Karpas-422 (cell line): ENCODE results near the gene CREB3L4. TPM values are rescaled to one million over a fixed set of nuclear protein-coding genes. Genes with fewer than 3 reads are reported as not detected.

Source experiments
- DNase-seq: peaks from one replicate; pipeline ENCODE4 v3.0.0-alpha.2; 2015
- H2AFZ ChIP-seq: fragments of 200-600 bp; sonication (generic); 2 replicates; pipeline ENCODE4 v1.6.1; 2014; ENCODE audit warnings: antibody characterized with exemption, low read length, mixed read lengths
- H3K27ac ChIP-seq: fragments of 200-600 bp; sonication (generic); 2 replicates; pipeline ENCODE4 v1.5.1; 2014; ENCODE audit warnings: mild to moderate bottlenecking, low read length, moderate library complexity
- H3K27me3 ChIP-seq: fragments of 200-600 bp; sonication (generic); 2 replicates; pipeline ENCODE4 v1.6.1; 2014; ENCODE audit warnings: low read length, mixed read lengths
- H3K36me3 ChIP-seq: fragments of 200-600 bp; sonication (generic); 2 replicates; pipeline ENCODE4 v1.6.1; 2014; ENCODE audit warnings: low read length, mixed read lengths; ENCODE audit not compliant: insufficient read depth
- H3K4me1 ChIP-seq: fragments of 200-600 bp; sonication (generic); 2 replicates; pipeline ENCODE4 v1.6.1; 2014; ENCODE audit warnings: mild to moderate bottlenecking, low read length, mixed read lengths
- H3K4me2 ChIP-seq: fragments of 200-600 bp; sonication (generic); 2 replicates; pipeline ENCODE4 v1.6.1; 2014; ENCODE audit warnings: low read length, low read depth, mild to moderate bottlenecking; ENCODE audit not compliant: poor library complexity, severe bottlenecking
- H3K4me3 ChIP-seq: fragments of 200-600 bp; sonication (generic); 2 replicates; pipeline ENCODE4 v1.5.1; 2014; ENCODE audit warnings: mild to moderate bottlenecking, antibody characterized with exemption, low read length, mixed read lengths
- H3K79me2 ChIP-seq: fragments of 200-600 bp; sonication (generic); 2 replicates; pipeline ENCODE4 v1.6.1; 2014; ENCODE audit warnings: mild to moderate bottlenecking, low read length, mixed read lengths
- H3K9ac ChIP-seq: fragments of 200-600 bp; sonication (generic); 2 replicates; pipeline ENCODE4 v1.6.0; 2014; ENCODE audit warnings: low read length
- H3K9me2 ChIP-seq: fragments of 200-600 bp; sonication (generic), shearing (Covaris generic); replicated peaks from 2 replicates; pipeline ENCODE4 v1.6.0; 2014; ENCODE audit warnings: mild to moderate bottlenecking, low read length, moderate library complexity; ENCODE audit not compliant: insufficient read depth
- H3K9me3 ChIP-seq: fragments of 300-700, 200-600 bp; sonication (generic); 2 replicates; pipeline ENCODE4 v1.6.1; 2014; ENCODE audit warnings: low read length, mixed read lengths
- H4K20me1 ChIP-seq: fragments of 200-600 bp; sonication (generic); 2 replicates; pipeline ENCODE4 v1.6.1; 2014; ENCODE audit warnings: mild to moderate bottlenecking, antibody characterized with exemption, low read length, low read depth; ENCODE audit not compliant: insufficient read depth
- total RNA-seq: library from RNA; depleted of rRNA; stranded (reverse); fragments of >200 nt; shearing (Covaris generic); gene quantifications from 2 replicates; pipeline ENCODE4 v1.2.3, GENCODE V29; 2014; ENCODE audit warnings: low replicate concordance

The CREB3L4 gene
- total RNA-seq, 1 experiment from 2014 or later: 22.2 TPM

- Histone ChIP-seq H3K27me3 (no peaks in the 10 kb centered on the region), H4K20me1 (peaks cover 20% of the 10 kb centered on the region; the same call in 1 of the 2 replicates), H2AFZ (no peak overlapping the region), H3K36me3 (peaks cover 14% of the 10 kb centered on the region; the same call in 1 of the 2 replicates), H3K9me2 (no peaks in the 10 kb centered on the region), H3K9ac (0 out of 2 replicates have a peak overlapping the region, but pooled peaks have one; percentile 43), H3K9me3 (no peaks in the 10 kb centered on the region), H3K4me2 (peak overlapping the region; percentile 86), H3K4me3 (no peak overlapping the region), H3K79me2 (peaks cover 61% of the 10 kb centered on the region), H3K4me1 (peaks cover 62% of the 10 kb centered on the region), H3K27ac (0 out of 2 replicates have a peak overlapping the region, but pooled peaks have one; percentile 24)
- DNase-seq: no peak
These were observed 8.2 kb upstream of the CREB3L4 start for GRCh38 chr1:153959454-153959853.

- Histone ChIP-seq H3K4me3 (no peak overlapping the region), H3K36me3 (peaks cover 8% of the 10 kb centered on the region; the same call in 1 of the 2 replicates), H3K79me2 (peaks cover 53% of the 10 kb centered on the region), H2AFZ (no peak overlapping the region), H4K20me1 (peaks cover 20% of the 10 kb centered on the region; the same call in 1 of the 2 replicates), H3K27ac (no peak overlapping the region), H3K27me3 (no peaks in the 10 kb centered on the region), H3K4me2 (no peak overlapping the region), H3K9me3 (no peaks in the 10 kb centered on the region), H3K9ac (no peak overlapping the region), H3K4me1 (peaks cover 65% of the 10 kb centered on the region), H3K9me2 (no peaks in the 10 kb centered on the region)
- no peak for DNase-seq
These were observed 7.5 kb upstream of the CREB3L4 start for GRCh38 chr1:153960206-153960605.

- Histone ChIP-seq H3K4me1 (peaks cover 63% of the 10 kb centered on the region), H3K27ac (peak overlapping the region; percentile 86), H3K9me3 (no peaks in the 10 kb centered on the region), H3K9me2 (no peaks in the 10 kb centered on the region), H3K36me3 (peaks cover 8% of the 10 kb centered on the region; the same call in 1 of the 2 replicates), H4K20me1 (peaks cover 12% of the 10 kb centered on the region; the same call in 1 of the 2 replicates), H3K4me3 (peak overlapping the region; percentile 86), H3K9ac (peak overlapping the region; percentile 94), H2AFZ (no peak overlapping the region), H3K4me2 (peak overlapping the region; percentile 93), H3K27me3 (no peaks in the 10 kb centered on the region), H3K79me2 (peaks cover 45% of the 10 kb centered on the region)
- DNase-seq: no peak
These were observed 6.3 kb upstream of the CREB3L4 start for GRCh38 chr1:153961421-153961820.

GRCh38 chr1:153962088-153963029, 5.3 kb upstream of the CREB3L4 start:
- Histone ChIP-seq H2AFZ (no peak overlapping the region), H3K4me2 (peak overlapping the region; percentile 93), H3K27me3 (no peaks in the 10 kb centered on the region), H3K9me3 (no peaks in the 10 kb centered on the region), H3K79me2 (peaks cover 42% of the 10 kb centered on the region), H3K4me1 (peaks cover 57% of the 10 kb centered on the region), H3K9ac (peak overlapping the region; percentile 94), H3K4me3 (peak overlapping the region; percentile 86), H4K20me1 (peaks cover 2% of the 10 kb centered on the region; the same call in 1 of the 2 replicates), H3K27ac (peak overlapping the region; percentile 86), H3K9me2 (no peaks in the 10 kb centered on the region), H3K36me3 (peaks cover 8% of the 10 kb centered on the region; the same call in 1 of the 2 replicates)
- peak; percentile 70 for DNase-seq

GRCh38 chr1:153963030-153963849, 4.5 kb upstream of the CREB3L4 start, which contains the start of gene SLC39A1:
TSS of gene SLC39A1 (minus strand) at chr1:153963537. CDS start at chr1:153962715, 822 bp downstream.
- no peaks in the 10 kb centered on the region for H4K20me1 ChIP-seq
- peak; percentile 98 for DNase-seq
- H3K27me3 ChIP-seq: no peaks in the 10 kb centered on the region
- H3K9me2 ChIP-seq: no peaks in the 10 kb centered on the region
- H3K9me3 ChIP-seq: no peaks in the 10 kb centered on the region
- peak within 1 kb of the TSS; percentile 93 for H3K4me2 ChIP-seq
- H3K9ac ChIP-seq: peak within 1 kb of the TSS; percentile 94
- H3K4me1 ChIP-seq: peaks cover 61% of the 10 kb centered on the region
- peak within 1 kb of the TSS; percentile 86 for H3K4me3 ChIP-seq
- peaks cover 37% of the 10 kb centered on the region for H3K79me2 ChIP-seq
- H3K36me3 ChIP-seq: peaks cover 8% of the 10 kb centered on the region; the same call in 1 of the 2 replicates
- H3K27ac ChIP-seq: peak within 1 kb of the TSS; percentile 86
- 0 out of 2 replicates have a peak within 1 kb of the TSS, but pooled peaks have one; percentile 28 for H2AFZ ChIP-seq

- no peaks in the 10 kb centered on the region for H3K9me3 ChIP-seq
- H3K27ac ChIP-seq: peak overlapping the region; percentile 65
- H2AFZ ChIP-seq: 0 out of 2 replicates have a peak overlapping the region, but pooled peaks have one; percentile 28
- H3K9ac ChIP-seq: peak overlapping the region; percentile 94
- peaks cover 64% of the 10 kb centered on the region for H3K4me1 ChIP-seq
- DNase-seq: peak; percentile 49
- peaks cover 8% of the 10 kb centered on the region; the same call in 1 of the 2 replicates for H3K36me3 ChIP-seq
- peak overlapping the region; percentile 93 for H3K4me2 ChIP-seq
- H3K27me3 ChIP-seq: no peaks in the 10 kb centered on the region
- H3K9me2 ChIP-seq: no peaks in the 10 kb centered on the region
- peaks cover 40% of the 10 kb centered on the region for H3K79me2 ChIP-seq
- no peaks in the 10 kb centered on the region for H4K20me1 ChIP-seq
- H3K4me3 ChIP-seq: peak overlapping the region; percentile 86
These were observed 3.8 kb upstream of the CREB3L4 start for GRCh38 chr1:153963850-153964331.

- Histone ChIP-seq H3K4me3 (peak overlapping the region; percentile 83), H4K20me1 (no peaks in the 10 kb centered on the region), H3K9me3 (no peaks in the 10 kb centered on the region), H3K4me1 (peaks cover 47% of the 10 kb centered on the region), H3K79me2 (peaks cover 21% of the 10 kb centered on the region), H3K4me2 (peak overlapping the region; percentile 99), H3K36me3 (no peaks in the 10 kb centered on the region), H3K27ac (peak overlapping the region; percentile 87), H3K9ac (peak overlapping the region; percentile 92), H2AFZ (peak overlapping the region; percentile 54; the same call in 1 of the 2 replicates), H3K9me2 (no peaks in the 10 kb centered on the region), H3K27me3 (no peaks in the 10 kb centered on the region)
- DNase-seq: no peak
These were observed 280 bp downstream of the CREB3L4 start for GRCh38 chr1:153968000-153968363.
